Measurements from ENCODE around the gene KCTD2. TPM values are rescaled to one million over a fixed set of nuclear protein-coding genes. Genes with fewer than 3 reads are reported as not detected.

KCTD2 gene, protein sequence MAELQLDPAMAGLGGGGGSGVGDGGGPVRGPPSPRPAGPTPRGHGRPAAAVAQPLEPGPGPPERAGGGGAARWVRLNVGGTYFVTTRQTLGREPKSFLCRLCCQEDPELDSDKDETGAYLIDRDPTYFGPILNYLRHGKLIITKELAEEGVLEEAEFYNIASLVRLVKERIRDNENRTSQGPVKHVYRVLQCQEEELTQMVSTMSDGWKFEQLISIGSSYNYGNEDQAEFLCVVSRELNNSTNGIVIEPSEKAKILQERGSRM
- total RNA-seq (23.9 and 24.4 TPM in 2 replicates), polyA plus RNA-seq (20.7 and 22.4 TPM in 2 replicates)

DNA sequence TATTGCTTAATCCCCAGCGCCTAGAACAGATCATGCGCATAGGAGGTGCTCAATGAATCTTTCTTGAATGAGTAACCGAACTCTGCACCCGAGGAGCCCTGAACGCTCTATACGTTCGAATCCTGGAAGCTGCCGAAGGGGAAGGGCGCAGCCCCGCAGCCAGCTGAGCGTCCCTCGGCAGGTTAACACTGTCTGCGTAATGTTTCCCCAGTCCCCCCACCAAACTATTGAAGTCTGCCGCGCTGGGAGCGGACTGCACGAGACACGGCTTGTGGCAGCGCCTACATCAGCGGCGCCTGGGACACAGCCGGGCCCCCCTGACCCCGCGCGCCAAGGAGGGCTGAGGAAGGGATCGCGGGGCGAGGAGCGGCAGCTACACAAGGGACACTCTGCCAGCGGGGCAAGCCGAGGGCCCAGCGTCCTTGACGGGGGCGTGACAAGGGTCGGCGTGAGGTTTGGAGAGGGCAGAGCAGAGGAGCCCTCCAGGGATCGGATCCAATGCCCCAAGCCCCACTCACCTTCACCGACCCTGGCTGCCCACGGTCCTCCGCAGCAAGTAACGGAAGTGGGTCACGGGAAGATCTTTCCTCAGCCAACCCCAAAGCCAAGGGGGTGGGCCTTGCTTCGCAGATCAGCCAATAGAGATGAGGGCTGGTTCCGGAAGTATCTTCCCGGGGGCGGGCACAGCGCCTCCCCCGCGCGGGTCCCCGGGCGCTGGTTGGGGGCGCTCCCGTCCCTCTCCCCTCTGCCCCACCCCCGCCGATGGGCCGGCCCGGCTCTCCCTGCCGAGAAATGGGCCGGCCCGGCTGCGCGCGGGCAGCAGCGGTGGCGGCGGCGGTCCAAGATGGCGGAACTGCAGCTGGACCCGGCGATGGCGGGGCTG lies at the start of gene KCTD2, which contains the start of gene ATP5PD:
KCTD2 (plus strand) TSS at position 819 of the 883 bp plus-strand sequence; CDS start at position 845, 26 bp downstream.
ATP5PD (minus strand) TSS at position 563 of the 883 bp plus-strand sequence. CDS start 4,319 bp downstream, outside the sequence.
- Histone ChIP-seq H3K4me3 (peak within 1 kb of the TSS; percentile 52), H3K9me3 (ENCODE audit: low read depth) (no peaks in the 10 kb centered on the region), H3K4me1 (ENCODE audit: low read depth) (peaks cover 8% of the 10 kb centered on the region), H3K36me3 (peaks cover 12% of the 10 kb centered on the region), H3K27me3 (no peaks in the 10 kb centered on the region), H3K27ac (peak within 1 kb of the TSS; percentile 86)
- TF ChIP-seq, protein P1, sequence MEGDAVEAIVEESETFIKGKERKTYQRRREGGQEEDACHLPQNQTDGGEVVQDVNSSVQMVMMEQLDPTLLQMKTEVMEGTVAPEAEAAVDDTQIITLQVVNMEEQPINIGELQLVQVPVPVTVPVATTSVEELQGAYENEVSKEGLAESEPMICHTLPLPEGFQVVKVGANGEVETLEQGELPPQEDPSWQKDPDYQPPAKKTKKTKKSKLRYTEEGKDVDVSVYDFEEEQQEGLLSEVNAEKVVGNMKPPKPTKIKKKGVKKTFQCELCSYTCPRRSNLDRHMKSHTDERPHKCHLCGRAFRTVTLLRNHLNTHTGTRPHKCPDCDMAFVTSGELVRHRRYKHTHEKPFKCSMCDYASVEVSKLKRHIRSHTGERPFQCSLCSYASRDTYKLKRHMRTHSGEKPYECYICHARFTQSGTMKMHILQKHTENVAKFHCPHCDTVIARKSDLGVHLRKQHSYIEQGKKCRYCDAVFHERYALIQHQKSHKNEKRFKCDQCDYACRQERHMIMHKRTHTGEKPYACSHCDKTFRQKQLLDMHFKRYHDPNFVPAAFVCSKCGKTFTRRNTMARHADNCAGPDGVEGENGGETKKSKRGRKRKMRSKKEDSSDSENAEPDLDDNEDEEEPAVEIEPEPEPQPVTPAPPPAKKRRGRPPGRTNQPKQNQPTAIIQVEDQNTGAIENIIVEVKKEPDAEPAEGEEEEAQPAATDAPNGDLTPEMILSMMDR (IDR thresholded peaks at IDR 0.05; ENCODE audit: low read depth, low read length): no peak
- peak; percentile 97 to 98 for DNase-seq (ENCODE audit: low read depth in 1 of 2, low spot score in 1 of 2)

DNA sequence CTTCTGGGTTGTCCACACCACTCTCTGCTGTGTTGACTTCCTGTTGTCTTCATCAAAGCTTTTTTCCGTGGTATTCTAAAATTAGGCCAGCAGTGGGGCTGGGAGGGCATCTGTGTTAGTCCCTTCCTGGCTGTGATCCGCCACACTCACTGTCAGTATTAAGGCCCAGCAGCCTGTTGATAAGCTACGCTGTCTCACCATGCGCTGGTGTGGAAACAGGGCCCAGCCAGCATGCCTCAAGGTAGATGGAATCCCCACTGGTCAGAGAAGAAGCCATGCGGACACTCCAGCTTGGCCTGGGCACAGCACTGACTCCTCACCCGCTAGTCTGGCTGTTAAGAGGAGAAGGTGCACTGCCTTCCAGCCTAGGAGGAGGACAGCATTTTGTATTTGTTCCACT lies 48.2 kb upstream of the KCTD2 start:
- no peaks in the 10 kb centered on the region for H3K27me3 ChIP-seq
- peak in 1 of 2 donors; percentile 30 for DNase-seq (ENCODE audit: low read depth in 1 of 2, low spot score in 1 of 2)
- peaks cover 6% of the 10 kb centered on the region for H3K4me1 ChIP-seq (ENCODE audit: low read depth)
- TF ChIP-seq, protein P1 (IDR thresholded peaks at IDR 0.05; ENCODE audit: low read depth, low read length): no peak
- H3K4me3 ChIP-seq: no peak overlapping the region
- H3K27ac ChIP-seq: peak overlapping the region; percentile 84
- H3K36me3 ChIP-seq: peaks cover 4% of the 10 kb centered on the region
- H3K9me3 ChIP-seq (ENCODE audit: low read depth): no peaks in the 10 kb centered on the region

DNA sequence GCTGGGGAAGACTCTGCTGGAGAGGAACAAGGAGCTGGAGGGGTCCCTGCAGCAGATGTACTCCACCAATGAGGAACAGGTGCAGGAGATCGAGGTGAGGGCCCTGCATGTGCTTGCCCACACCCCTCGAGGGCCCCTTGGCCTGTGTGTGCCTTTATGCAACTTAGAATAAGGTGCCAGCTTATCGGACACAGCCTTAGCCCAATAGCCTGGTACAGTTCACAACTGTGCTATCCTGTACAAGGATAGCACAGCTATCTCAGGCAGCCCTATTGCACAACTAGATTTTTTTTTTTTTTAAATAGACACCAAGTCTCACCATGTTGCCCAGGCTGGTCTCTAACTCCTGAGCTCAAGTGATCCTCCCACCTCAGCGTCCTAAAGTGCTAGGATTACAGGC lies 47.5 kb upstream of the KCTD2 start:
- TF ChIP-seq, protein P1 (IDR thresholded peaks at IDR 0.05; ENCODE audit: low read depth, low read length): no peak
- Histone ChIP-seq H3K9me3 (ENCODE audit: low read depth) (no peaks in the 10 kb centered on the region), H3K27ac (peak overlapping the region; percentile 5), H3K36me3 (peaks cover 4% of the 10 kb centered on the region), H3K27me3 (no peaks in the 10 kb centered on the region), H3K4me1 (ENCODE audit: low read depth) (peaks cover 6% of the 10 kb centered on the region), H3K4me3 (no peak overlapping the region)
- no peak for DNase-seq (ENCODE audit: low read depth in 1 of 2, low spot score in 1 of 2)

DNA sequence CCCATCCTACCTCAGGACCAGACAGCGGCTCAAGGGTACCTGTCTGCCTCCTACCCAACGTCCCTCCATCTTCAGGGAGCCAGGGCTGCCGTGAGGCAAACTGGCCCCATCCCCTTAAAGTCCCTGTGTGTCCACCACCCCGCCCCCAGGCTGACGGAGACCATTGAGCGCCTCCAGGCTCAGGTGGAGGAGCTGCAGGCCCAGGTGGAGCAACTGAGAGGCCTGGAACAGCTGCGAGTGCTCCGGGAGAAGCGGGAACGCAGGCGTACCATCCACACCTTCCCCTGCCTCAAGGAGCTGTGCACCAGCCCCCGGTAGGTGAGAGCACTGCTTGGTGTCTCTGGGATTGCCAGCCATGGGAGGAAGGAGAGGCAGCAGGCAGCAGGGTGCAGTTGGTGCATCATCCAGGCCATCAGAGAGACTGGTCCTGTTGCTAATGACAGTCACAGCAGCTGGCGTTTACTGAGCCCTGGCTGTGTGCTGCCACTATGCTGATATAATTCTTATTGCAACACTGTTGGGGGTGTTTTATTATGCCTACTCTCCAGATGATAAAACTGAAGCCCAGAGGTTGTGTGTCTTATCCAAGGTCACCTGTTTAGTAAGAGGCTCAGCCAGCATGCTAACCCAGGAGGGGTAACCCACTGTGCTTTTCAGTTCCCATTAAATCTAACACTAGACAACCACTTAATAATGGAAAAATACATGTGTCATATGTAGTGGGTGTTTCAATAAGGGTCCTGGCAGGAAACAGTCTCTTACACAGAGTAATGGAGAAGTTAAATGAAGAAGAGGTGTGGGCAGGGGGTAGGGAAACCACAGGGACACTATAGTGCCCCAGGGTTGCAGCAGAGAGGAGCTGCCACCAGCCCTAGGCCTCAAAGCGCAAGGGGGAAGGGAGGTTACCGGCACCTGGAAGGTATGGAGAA lies 44.8 kb upstream of the KCTD2 start:
- H3K4me1 ChIP-seq (ENCODE audit: low read depth): peaks cover 6% of the 10 kb centered on the region
- TF ChIP-seq, protein P1 (IDR thresholded peaks at IDR 0.05; ENCODE audit: low read depth, low read length): no peak
- no peaks in the 10 kb centered on the region for H3K9me3 ChIP-seq (ENCODE audit: low read depth)
- H3K27ac ChIP-seq: no peak overlapping the region
- H3K27me3 ChIP-seq: no peaks in the 10 kb centered on the region
- peaks cover 4% of the 10 kb centered on the region for H3K36me3 ChIP-seq
- no peak overlapping the region for H3K4me3 ChIP-seq
- DNase-seq (ENCODE audit: low read depth in 1 of 2, low spot score in 1 of 2): no peak
